HG03378 (cell line): ENCODE data around the gene PHKG2.

ENCODE experiments used
- ATAC-seq: cut with Tn5 transposase; IDR thresholded peaks from one replicate; pipeline ENCODE4 v1.9.1; 2021; ENCODE audit warnings: mild to moderate bottlenecking, moderate library complexity; ENCODE audit not compliant: unreplicated experiment

The PHKG2 gene

DNA sequence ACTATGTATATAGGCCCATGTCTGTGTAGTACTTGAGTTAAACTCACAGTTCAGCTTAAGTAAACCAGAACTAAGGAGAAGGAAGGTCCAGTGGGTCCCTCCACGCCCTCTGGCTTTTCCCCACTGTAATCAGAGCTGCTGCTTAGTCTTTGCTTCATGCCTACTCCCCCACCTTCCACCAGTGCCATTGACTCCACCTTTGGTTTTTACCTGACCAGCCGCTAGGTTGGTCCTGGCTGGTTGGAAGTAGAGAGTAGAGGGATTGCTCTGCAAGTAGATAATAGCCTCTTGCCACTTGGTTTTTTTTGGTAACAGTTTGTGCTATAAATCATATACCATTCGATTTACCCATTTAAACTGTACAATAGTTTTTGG is 22.8 kb upstream of the PHKG2 start:
- ATAC-seq, result no peak

DNA sequence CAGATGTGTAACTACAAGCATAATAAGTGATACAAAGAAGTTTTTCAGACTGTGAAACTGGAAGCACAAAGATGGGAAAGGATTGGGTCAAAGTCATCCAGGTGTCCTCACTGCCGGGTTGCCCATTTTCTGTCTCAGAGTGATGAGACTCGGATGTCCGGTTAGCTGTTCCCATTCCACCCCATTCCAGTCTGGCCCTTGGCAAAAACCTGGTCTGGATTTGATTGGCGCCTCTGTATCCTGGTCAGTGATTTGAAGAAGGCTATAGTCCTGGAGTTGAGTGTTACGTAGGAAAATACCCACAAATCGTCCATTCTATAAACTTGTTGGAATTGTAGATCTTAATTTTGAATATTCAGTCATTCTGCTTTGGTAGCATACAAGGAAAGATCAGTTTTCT is 19.9 kb upstream of the PHKG2 start:
- no peak for ATAC-seq

DNA sequence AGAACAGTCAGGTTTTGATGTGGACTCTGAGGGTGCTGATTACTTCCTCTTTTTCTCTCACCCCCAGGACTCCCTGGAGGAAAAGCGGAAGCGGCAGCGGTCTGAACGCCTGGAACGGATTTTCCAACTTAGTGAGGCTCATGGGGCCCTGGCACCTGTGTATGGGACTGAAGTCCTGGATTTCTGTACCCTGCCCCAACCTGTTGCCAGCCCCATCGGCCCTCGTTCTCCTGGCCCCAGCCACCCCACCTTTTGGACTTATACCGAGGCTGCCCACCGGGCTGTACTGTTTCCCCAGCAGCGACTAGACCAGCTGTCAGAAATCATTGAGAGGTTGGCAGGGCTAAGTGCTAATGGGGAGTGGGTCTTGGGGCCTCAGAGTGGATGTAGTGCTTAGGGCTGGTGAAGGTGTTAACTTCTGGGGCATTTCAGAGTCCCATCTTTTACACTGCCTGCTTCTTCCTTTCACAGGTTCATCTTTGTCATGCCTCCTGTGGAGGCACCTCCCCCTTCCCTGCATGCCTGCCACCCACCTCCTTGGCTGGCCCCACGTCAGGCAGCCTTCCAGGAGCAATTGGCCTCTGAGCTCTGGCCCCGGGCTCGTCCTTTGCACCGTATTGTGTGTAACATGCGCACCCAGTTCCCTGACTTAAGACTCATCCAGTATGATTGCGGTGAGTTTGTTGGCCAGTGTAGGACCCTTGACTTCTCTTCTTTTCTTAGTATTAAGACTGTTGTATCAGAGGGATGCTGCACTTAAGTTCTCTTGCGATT is 19.1 kb upstream of the PHKG2 start:
- no peak for ATAC-seq

DNA sequence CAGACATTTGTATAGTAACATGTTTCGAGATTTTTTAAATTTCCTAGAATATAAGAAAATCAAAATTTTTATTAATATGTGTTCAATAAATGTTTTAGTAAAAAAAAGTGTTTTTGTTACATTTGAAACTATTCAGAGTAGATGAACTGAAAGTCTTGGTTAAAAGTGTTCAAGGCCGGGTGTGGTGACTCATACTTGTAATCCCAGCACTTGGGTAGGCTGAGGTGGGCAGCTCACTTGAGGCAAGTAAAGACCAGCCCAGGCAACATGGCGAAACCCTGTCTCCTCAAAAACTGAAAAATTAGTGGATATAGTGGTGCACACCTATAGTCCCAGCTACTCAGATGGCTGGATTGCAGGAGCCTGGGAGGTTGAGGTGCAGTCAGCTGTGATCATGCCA is 16.8 kb upstream of the PHKG2 start:
- no peak for ATAC-seq

DNA sequence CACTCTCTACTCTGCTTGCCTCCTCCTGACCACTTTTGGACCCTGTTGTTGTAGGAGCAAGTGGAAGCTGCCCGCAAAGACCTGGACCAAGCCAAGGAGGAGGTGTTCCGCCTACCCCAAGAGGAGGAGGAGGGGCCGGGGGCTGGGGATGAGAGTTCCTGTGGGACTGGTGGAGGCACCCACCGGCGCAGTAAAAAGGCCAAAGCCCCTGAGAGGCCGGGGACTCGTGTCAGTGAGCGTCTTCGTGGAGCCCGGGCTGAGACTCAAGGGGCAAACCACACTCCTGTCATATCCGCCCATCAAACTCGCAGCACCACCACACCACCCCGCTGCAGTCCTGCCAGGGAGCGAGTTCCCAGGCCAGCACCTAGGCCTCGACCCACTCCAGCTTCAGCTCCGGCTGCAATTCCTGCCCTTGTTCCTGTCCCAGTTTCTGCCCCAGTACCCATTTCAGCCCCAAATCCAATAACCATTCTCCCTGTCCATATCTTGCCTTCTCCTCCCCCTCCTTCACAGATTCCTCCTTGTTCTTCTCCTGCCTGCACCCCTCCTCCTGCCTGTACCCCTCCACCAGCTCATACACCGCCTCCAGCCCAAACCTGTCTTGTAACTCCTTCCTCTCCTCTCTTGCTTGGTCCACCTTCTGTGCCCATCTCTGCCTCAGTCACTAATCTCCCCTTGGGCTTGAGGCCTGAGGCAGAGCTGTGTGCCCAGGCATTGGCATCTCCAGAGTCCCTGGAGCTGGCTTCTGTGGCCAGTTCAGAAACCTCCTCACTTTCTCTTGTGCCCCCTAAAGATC is 11.0 kb upstream of the PHKG2 start:
- no peak for ATAC-seq

DNA sequence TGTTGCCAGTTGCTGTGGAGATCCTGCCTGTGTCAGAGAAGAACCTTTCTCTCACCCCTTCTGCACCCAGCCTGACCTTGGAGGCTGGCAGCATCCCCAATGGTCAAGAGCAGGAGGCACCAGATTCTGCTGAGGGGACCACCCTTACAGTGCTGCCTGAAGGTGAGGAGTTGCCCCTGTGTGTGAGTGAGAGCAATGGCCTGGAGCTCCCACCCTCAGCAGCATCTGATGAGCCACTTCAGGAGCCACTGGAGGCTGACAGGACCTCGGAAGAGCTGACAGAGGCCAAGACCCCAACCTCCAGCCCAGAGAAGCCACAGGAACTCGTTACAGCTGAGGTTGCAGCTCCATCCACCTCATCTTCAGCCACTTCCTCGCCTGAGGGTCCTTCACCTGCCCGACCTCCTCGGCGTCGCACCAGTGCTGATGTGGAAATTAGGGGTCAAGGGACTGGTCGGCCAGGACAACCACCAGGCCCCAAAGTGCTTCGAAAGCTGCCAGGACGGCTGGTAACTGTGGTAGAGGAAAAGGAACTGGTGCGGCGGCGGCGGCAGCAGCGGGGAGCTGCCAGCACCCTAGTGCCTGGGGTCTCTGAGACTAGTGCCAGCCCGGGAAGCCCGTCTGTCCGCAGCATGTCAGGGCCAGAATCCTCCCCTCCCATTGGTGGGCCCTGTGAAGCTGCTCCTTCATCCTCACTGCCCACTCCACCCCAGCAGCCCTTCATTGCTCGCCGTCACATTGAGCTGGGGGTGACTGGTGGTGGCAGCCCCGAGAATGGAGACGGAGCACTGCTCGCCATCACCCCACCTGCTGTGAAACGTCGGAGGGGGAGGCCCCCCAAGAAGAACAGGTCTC is 10.2 kb upstream of the PHKG2 start:
- ATAC-seq, result no peak

DNA sequence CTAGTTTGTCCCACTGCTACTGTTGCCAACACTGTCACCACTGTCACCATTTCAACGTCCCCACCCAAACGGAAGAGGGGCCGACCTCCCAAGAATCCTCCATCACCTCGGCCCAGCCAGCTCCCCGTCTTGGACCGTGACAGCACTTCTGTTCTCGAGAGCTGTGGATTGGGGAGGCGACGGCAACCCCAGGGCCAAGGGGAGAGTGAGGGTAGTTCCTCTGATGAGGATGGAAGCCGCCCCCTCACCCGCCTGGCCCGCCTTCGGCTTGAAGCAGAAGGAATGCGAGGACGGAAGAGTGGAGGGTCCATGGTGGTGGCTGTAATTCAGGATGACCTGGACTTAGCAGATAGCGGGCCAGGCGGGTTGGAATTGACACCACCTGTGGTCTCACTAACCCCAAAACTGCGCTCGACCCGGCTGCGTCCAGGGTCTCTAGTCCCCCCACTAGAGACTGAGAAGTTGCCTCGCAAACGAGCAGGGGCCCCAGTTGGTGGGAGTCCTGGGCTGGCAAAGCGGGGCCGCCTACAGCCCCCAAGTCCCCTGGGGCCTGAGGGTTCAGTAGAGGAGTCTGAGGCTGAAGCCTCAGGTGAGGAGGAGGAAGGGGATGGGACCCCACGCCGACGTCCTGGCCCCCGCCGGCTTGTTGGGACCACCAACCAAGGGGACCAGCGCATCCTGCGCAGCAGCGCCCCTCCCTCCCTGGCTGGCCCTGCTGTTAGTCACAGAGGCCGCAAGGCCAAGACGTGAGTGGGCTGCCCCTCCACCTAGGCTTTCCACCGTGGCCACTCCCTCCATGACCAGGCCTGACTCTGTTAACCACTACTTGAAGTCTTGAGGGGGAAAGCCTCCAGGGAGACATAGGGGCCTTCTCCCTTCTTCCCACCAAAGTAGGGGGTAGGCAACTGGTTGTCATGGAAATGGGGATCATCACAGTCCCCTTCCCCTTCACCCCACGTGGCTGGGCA is 9.0 kb upstream of the PHKG2 start:
- ATAC-seq, result no peak

DNA sequence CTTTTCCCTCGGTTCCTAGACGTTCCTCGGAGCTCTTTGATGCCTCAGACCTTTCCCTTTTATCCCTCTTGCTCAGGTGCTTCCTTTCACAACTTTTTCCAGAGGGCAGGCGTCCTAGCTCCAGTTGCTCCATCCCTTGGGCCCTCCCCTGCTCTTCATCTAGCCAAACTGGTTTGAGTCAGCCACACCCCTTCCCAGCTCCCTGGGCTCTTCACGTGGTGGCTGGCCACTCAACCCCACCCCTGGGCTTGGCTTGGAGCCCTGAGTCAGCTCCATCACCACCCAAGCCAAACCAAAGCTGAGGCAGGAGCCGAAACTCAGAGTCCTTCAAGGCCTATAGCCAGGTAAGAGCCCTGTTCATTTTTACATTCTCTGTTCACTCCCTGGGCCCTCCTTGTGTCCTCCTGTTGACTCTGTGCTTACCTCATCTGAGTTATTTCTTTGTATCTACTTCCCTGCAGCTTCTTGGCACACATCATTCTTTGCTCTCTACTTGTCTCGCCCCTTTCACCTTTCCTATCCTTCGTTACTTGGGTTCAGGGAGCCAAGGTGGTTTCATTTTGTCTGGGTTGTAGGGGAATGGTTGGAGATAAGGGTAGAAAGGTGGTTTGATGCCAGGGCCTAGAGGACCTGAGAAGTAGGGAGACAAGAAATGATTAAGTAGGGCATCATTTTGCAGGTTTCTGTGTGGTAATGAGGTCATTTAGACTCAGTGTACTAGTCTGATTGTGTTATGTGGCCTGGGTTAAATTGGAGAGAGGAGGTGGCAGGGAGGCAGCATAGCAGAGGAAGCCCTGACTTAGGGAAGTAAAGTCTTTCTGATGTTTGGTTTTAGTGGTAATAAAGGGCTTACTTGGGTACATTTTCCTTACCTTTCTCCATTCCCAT is 7.6 kb upstream of the PHKG2 start:
- ATAC-seq, result no peak

DNA sequence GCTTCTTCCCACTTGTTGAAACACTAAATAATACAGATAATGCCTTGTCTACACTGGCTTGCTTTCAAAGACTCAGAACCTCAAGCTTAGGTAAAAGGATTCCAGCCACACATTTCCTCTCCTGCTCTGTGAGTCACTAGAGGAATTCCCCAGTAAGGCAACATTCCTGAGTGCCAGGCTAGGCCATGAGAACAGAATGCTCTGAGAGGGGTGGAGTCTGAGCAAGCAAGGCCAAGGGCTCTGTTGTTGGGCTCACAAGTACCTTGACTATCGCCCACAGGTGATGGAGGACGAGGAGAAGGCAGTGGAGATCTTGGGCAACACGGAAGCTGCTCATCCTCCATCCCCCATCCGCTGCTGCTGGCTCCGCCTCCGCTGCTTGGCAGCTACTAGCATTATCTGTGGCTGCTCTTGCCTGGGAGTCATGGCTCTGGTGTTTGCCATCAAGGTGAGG is 6.7 kb upstream of the PHKG2 start:
- ATAC-seq, result no peak

DNA sequence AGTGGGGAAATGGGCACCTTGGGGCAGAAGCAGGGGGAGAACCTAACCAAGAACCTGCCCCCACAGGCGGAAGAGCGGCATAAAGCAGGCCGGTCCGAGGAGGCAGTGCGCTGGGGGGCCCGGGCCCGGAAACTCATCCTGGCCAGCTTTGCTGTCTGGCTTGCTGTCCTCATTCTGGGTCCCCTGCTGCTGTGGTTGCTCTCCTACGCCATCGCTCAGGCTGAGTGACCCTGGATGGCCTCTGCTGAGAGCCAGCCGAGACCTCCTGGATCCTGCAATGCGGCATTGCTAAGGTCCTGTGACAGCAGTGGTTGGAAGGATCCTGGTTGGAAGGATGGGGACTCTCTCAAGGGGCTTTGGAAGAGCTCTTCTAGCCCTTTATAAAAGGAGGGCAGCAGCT is 4.5 kb upstream of the PHKG2 start:
- no peak for ATAC-seq

DNA sequence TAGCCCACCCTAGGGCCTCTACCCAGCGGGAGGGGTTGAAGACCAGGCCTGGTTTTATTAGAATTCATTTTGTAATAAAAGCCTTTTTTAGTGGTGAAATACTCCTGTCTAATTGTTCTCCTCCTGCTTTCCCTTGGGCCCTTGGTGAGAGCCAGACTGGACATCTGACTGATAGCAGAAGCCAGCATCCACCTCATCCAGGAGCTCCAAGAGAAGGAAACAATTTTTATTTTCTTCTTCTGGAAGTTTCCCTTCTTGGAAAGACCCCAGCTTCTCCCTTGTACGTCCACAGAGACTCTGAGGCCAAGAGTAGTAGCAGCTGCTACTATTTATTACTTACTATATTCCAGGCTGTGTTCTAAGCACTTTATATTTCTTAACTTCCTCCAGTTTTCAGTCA is 4.0 kb upstream of the PHKG2 start:
- no peak for ATAC-seq

DNA sequence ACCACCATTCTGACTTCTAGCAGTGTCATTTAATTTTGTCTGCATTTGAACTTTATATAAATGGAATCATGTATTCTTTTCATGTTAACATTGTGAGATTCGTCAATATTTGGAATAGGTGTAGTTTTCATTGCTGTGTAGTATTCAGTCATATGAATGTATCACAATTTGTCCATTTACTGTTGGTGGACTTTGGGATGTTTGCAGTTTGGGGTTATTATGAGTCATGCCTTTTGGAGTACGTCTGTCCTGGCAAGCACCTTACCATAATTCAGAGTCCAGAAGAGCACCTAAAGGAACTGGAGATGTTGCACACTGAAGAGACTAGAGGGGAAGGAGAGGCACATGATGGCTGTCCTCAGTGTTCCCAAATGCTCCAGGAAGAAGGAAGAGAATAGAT is 3.1 kb upstream of the PHKG2 start:
- no peak for ATAC-seq

DNA sequence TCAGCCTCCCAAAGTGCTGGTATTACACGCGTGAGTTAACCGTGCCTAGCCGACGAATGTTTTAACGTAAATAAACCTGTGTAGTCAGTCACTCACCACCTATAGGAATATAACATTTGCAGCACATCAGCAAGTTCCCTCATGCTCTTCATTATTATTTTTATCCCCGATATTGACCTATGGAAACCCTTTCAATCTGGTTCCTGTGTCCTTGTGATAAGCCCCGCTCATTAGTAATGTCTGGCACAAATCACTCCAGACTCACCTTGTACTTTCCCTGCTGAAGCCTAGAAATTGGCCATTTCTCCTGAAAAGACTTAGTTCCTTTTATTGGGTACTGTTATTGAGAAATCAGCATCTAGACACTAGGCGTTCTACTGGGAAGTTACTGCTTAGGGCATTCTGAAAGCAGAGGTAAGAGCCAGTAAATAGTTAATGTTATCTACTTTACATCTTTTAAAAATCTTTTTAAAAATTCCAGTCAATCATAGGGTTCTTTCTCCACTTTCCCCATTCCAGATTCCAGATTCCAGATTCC is 1.5 kb upstream of the PHKG2 start:
- ATAC-seq, result no peak

DNA sequence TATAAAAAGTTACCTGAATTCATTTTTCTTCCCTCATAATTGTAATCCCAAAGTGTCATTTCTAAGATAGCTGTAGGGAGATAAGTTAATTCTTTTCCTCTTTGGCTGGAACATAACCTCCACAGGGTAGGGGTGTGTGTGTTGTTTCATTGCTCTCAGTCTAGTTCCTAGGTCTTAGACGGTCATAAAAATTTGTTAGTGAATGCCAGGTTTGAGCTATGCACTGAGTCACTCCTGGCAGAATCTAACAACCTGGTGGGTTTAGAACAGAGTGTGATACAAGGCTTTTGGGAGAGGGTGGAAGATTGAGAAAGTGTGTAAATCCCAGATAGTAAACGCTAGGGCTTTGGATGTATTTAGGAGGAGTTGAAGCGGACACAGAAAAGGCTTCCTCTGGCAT is 894 bp upstream of the PHKG2 start:
- no peak for ATAC-seq

DNA sequence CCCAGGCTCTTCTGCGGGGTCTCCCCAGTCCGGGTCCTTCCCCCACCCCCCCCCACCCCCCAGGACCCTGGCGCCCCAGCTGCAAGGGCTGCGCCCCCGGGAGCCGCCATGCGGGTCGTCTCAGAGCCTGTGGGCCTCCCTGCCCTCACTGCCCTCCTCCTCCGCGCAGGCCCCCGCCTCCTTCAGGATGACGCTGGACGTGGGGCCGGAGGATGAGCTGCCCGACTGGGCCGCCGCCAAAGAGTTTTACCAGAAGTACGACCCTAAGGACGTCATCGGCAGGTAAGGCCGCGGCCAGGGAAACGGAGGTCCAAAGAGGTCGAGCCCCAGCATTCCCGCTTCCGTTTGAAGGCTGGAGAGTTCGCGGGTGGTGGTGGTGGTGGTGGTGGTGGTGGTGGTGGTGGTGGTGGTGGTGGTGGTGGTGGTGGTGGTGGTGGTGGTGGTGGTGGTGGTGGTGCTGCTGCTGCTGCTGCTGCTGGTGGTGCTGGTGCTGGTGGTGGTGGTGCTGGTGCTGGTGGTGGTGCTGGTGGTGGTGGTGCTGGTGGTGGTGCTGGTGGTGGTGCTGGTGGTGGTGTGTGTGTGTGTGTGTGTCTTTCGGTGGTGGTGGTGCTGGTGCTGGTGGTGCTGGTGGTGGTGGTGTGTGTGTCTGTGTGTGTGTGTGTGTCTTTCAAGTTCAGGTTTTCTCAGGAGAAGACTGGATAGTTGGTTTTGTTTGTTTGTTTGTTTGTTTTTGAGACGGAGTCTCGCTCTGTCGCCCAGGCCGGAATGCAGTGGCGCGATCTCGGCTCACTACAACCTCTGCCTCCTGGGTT is 615 bp downstream of the PHKG2 start:
- ATAC-seq, result no peak

DNA sequence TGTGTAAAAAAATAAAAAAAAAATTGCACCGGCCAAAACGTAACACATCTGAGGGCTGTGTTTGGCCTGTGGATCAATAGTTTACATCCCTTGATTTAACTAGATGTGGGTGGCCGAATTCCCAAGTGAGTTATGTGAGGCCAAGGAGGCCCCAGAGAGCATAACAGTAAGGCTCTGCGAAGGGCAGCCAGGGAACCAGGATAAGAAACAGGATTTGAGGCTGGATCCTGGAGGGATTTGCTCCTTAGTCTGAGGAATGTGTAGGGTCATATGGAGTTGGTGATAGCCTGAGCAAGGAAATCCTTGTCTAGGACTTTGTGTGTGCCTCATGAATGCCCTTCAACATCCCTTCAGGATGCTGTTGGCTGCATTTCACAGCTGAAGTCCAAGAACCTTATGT is 2.0 kb downstream of the PHKG2 start:
- ATAC-seq, result no peak

DNA sequence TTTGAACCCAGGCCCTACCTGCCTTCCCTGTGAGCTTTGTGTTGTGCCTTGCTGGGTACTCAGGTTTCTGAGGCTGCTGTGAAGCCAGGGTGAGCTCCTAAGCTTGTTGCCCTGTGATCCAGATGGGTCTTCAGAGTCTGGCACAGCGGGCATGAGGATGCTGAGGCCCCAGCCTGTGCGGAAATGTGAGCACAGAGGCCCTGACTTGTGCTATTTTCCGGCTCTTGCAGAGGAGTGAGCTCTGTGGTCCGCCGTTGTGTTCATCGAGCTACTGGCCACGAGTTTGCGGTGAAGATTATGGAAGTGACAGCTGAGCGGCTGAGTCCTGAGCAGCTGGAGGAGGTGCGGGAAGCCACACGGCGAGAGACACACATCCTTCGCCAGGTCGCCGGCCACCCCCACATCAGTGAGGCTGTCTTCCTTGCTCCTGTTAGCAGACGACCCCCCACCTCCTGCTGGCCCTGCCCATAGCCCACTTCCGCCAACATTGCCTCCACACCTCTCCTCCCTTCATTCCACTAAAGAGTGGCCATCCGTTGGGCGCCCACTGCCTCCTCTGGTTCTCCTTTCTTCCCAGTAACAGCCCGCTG is 2.7 kb downstream of the PHKG2 start:
- no peak for ATAC-seq

DNA sequence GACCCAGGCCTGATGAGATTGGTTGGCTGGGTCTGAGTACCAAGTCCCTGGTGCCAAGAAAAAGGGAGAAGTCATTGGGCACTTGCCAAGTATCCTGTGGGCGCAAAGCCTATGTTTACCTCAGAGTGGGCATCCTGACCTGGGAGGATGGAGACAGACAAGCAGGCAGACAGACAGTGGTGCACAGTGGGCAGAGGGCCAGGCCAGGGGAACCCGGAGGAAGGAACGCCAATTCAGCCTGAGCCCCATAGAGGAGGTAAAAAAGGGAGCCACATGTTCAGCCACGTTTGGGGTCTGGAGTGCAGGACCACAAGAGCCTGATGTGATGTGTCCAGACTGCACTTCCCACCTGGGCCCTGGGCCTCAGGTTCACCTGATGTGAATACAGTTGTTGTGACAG is 5.4 kb downstream of the PHKG2 start:
- ATAC-seq, result no peak
